ENCODE measurements around the gene PHTF2.

The PHTF2 gene

DNA sequence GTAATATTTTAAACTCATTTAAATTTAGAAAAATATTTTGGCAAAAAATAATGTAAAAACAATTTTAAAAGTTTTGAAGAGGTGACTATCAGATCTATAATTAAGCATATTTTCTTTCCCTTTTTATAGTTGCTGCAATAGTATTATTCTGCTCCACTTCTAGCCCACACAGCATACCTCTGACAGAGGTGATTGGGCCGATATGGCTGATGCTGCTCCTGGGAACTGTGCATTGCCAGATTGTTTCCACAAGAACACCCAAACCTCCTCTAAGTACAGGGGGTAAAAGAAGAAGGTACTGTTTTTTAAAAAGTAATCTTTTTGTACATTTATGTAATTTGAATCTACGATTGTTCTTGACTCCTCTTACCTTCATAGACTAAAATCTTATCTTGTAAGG lies 110.1 kb downstream of the PHTF2 start:
- TF ChIP-seq, protein P1, sequence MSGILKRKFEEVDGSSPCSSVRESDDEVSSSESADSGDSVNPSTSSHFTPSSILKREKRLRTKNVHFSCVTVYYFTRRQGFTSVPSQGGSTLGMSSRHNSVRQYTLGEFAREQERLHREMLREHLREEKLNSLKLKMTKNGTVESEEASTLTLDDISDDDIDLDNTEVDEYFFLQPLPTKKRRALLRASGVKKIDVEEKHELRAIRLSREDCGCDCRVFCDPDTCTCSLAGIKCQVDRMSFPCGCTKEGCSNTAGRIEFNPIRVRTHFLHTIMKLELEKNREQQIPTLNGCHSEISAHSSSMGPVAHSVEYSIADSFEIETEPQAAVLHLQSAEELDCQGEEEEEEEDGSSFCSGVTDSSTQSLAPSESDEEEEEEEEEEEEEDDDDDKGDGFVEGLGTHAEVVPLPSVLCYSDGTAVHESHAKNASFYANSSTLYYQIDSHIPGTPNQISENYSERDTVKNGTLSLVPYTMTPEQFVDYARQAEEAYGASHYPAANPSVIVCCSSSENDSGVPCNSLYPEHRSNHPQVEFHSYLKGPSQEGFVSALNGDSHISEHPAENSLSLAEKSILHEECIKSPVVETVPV (CRISPR knock-in tag; IDR thresholded peaks at IDR 0.05): no peak
- TF ChIP-seq ZFP3 (CRISPR knock-in tag; IDR thresholded peaks at IDR 0.05) (no peak), ZFP30 (CRISPR knock-in tag; IDR thresholded peaks at IDR 0.05) (no peak), SNAI2 (CRISPR knock-in tag; IDR thresholded peaks at IDR 0.05) (no peak), TCF4 (CRISPR knock-in tag; IDR thresholded peaks at IDR 0.05; ENCODE audit: borderline replicate concordance) (no peak), GLIS3 (CRISPR knock-in tag; IDR thresholded peaks at IDR 0.05) (no peak), ZNF70 (CRISPR knock-in tag; IDR thresholded peaks at IDR 0.05) (no peak)
- TF ChIP-seq, protein P2, sequence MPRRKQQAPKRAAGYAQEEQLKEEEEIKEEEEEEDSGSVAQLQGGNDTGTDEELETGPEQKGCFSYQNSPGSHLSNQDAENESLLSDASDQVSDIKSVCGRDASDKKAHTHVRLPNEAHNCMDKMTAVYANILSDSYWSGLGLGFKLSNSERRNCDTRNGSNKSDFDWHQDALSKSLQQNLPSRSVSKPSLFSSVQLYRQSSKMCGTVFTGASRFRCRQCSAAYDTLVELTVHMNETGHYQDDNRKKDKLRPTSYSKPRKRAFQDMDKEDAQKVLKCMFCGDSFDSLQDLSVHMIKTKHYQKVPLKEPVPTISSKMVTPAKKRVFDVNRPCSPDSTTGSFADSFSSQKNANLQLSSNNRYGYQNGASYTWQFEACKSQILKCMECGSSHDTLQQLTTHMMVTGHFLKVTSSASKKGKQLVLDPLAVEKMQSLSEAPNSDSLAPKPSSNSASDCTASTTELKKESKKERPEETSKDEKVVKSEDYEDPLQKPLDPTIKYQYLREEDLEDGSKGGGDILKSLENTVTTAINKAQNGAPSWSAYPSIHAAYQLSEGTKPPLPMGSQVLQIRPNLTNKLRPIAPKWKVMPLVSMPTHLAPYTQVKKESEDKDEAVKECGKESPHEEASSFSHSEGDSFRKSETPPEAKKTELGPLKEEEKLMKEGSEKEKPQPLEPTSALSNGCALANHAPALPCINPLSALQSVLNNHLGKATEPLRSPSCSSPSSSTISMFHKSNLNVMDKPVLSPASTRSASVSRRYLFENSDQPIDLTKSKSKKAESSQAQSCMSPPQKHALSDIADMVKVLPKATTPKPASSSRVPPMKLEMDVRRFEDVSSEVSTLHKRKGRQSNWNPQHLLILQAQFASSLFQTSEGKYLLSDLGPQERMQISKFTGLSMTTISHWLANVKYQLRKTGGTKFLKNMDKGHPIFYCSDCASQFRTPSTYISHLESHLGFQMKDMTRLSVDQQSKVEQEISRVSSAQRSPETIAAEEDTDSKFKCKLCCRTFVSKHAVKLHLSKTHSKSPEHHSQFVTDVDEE (CRISPR knock-in tag; IDR thresholded peaks at IDR 0.05): no peak
- no peak for ATAC-seq

DNA sequence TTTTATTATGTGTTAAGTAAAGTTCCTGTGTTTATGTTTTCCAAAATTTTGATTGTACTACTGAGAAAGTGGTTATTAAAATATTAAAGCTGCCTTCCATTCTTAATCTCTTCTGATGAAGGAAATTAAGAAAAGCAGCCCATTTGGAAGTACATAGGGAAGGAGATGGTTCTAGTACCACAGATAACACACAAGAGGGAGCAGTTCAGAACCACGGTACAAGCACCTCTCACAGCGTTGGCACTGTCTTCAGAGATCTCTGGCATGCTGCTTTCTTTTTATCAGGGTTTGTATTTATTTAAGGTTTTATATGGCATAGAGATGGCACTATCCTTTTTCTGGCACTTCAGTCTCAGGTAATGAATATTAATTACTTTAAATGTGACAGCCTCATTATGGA lies 111.6 kb downstream of the PHTF2 start:
- ATAC-seq: peak; percentile 68
- TF ChIP-seq ZFP3 (CRISPR knock-in tag; IDR thresholded peaks at IDR 0.05) (no peak), GLIS3 (CRISPR knock-in tag; IDR thresholded peaks at IDR 0.05) (no peak), ISL1 (CRISPR knock-in tag; IDR thresholded peaks at IDR 0.05) (no peak), ZNF70 (CRISPR knock-in tag; IDR thresholded peaks at IDR 0.05) (no peak), TOX (CRISPR knock-in tag; IDR thresholded peaks at IDR 0.05; ENCODE audit: borderline replicate concordance) (no peak), ZC3H10 (CRISPR knock-in tag; IDR thresholded peaks at IDR 0.05) (no peak), ZNF8 (CRISPR knock-in tag; IDR thresholded peaks at IDR 0.05) (no peak), BACH2 (CRISPR knock-in tag; IDR thresholded peaks at IDR 0.05; ENCODE audit: borderline replicate concordance) (no peak)
- TF ChIP-seq, protein P2 (CRISPR knock-in tag; IDR thresholded peaks at IDR 0.05): no peak
- TF ChIP-seq, protein P3, sequence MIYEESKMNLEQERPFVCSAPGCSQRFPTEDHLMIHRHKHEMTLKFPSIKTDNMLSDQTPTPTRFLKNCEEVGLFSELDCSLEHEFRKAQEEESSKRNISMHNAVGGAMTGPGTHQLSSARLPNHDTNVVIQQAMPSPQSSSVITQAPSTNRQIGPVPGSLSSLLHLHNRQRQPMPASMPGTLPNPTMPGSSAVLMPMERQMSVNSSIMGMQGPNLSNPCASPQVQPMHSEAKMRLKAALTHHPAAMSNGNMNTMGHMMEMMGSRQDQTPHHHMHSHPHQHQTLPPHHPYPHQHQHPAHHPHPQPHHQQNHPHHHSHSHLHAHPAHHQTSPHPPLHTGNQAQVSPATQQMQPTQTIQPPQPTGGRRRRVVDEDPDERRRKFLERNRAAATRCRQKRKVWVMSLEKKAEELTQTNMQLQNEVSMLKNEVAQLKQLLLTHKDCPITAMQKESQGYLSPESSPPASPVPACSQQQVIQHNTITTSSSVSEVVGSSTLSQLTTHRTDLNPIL (CRISPR knock-in tag; IDR thresholded peaks at IDR 0.05; ENCODE audit: low read depth): no peak
- TF ChIP-seq, protein P4, sequence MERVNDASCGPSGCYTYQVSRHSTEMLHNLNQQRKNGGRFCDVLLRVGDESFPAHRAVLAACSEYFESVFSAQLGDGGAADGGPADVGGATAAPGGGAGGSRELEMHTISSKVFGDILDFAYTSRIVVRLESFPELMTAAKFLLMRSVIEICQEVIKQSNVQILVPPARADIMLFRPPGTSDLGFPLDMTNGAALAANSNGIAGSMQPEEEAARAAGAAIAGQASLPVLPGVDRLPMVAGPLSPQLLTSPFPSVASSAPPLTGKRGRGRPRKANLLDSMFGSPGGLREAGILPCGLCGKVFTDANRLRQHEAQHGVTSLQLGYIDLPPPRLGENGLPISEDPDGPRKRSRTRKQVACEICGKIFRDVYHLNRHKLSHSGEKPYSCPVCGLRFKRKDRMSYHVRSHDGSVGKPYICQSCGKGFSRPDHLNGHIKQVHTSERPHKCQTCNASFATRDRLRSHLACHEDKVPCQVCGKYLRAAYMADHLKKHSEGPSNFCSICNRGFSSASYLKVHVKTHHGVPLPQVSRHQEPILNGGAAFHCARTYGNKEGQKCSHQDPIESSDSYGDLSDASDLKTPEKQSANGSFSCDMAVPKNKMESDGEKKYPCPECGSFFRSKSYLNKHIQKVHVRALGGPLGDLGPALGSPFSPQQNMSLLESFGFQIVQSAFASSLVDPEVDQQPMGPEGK (CRISPR knock-in tag; IDR thresholded peaks at IDR 0.05; ENCODE audit: borderline replicate concordance): no peak
- TF ChIP-seq, protein P1 (CRISPR knock-in tag; IDR thresholded peaks at IDR 0.05): no peak
- TF ChIP-seq, protein P5, sequence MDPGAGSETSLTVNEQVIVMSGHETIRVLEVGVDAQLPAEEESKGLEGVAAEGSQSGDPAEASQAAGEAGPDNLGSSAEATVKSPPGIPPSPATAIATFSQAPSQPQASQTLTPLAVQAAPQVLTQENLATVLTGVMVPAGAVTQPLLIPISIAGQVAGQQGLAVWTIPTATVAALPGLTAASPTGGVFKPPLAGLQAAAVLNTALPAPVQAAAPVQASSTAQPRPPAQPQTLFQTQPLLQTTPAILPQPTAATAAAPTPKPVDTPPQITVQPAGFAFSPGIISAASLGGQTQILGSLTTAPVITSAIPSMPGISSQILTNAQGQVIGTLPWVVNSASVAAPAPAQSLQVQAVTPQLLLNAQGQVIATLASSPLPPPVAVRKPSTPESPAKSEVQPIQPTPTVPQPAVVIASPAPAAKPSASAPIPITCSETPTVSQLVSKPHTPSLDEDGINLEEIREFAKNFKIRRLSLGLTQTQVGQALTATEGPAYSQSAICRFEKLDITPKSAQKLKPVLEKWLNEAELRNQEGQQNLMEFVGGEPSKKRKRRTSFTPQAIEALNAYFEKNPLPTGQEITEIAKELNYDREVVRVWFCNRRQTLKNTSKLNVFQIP (CRISPR knock-in tag; IDR thresholded peaks at IDR 0.05; ENCODE audit: borderline replicate concordance, low read depth): no peak

All from SK-N-SH treated with all-trans-retinoic acid at 6 μM for 48 hours (cell line).